Fibroblast of mammary gland (primary cell): ENCODE data around the gene PARD3B.

Experiments
- DNase-seq: peaks from one replicate; pipeline ENCODE4 v3.0.0-alpha.2; 2010; ENCODE audit warnings: low read depth
- H3K4me3 ChIP-seq: 2 replicates; pipeline ENCODE4 v1.5.1; 2011; ENCODE audit warnings: low read depth, mild to moderate bottlenecking, low read length, moderate library complexity; ENCODE audit not compliant: control insufficient read depth
- CTCF ChIP-seq: conservative IDR thresholded peaks from 2 replicates; pipeline ENCODE4 v1.5.1; 2011; ENCODE audit warnings: low read depth, low read length, inconsistent platforms; ENCODE audit not compliant: control insufficient read depth, insufficient read depth

The PARD3B gene

GRCh38 chr2:204665771-204666170, 120.5 kb downstream of the PARD3B start:
- no peak for DNase-seq
- no peak for TF ChIP-seq CTCF
- H3K4me3 ChIP-seq: no peak overlapping the region

DNA sequence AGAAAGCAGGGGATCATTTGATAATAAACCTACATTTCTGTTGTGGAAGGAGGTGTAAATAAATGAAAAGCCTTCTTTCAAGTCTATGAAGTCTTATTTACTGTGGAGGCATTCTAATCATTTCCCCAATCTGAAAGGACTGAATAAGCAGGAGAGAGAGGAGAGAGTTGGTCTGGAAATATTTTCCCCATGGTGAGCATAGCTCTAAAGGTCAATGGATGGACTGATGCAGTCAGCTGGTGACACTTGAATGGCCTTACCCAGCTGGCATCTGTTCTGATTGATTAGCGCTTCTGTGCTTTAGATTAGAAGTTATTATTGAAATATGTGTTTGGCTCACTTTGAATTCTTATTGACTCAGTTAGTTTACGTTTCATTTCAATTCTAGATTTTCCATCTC, 122.7 kb downstream of the PARD3B start:
- DNase-seq: no peak
- no peak for TF ChIP-seq CTCF
- H3K4me3 ChIP-seq: no peak overlapping the region

DNA sequence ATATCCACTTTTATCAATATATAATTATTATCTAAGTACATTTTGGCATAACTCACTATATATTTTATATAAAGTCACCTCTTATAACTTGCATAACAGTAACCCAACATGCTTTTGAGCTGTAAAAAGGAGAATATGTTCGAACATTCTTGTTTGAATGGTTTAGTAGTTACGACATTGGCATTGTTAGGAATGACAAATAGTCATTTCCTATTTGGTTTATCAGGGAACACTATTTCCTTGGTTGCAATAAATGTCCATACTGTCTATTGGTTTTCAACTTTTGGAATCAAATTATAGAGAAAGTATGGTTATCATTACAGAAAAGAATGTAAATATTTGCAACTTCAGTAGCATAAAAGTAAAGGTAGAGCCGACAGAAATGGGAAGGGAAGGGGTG, 124.1 kb downstream of the PARD3B start:
- TF ChIP-seq CTCF: no peak
- H3K4me3 ChIP-seq: no peak overlapping the region
- no peak for DNase-seq

GRCh38 chr2:204670124-204670523, 124.8 kb downstream of the PARD3B start:
- H3K4me3 ChIP-seq: no peak overlapping the region
- DNase-seq: no peak
- no peak for TF ChIP-seq CTCF

- H3K4me3 ChIP-seq: no peak overlapping the region
- DNase-seq: no peak
- TF ChIP-seq CTCF: no peak
These were observed 125.5 kb downstream of the PARD3B start for GRCh38 chr2:204670756-204671155.

GRCh38 chr2:204672772-204673171, 127.5 kb downstream of the PARD3B start:
- no peak for TF ChIP-seq CTCF
- no peak overlapping the region for H3K4me3 ChIP-seq
- DNase-seq: no peak

DNA sequence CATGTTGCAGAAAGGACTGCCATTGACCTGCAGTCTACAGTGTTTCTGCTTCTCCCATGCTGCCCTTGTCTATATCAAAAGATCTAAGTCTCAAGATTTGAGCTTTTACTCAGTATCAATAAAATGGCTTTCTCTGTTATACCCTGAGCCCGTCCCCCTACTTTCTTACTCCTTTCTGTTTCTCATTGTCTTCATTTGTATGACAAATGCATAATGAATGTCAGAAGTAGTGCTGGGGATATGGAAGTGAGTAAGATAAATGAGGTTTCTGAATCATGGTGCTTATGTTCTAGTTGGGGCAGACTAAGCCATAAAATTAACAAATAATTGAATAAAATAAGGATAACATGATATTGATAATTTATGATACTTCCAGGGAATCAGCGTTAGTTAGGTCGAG, 128.6 kb downstream of the PARD3B start:
- no peak overlapping the region for H3K4me3 ChIP-seq
- peak; percentile 19 for DNase-seq
- TF ChIP-seq CTCF: no peak
